H9 (cell line): ENCODE measurements around the gene CYP2S1. TPM values are rescaled to one million over a fixed set of nuclear protein-coding genes. Genes with fewer than 3 reads are reported as not detected.
"Not testable (repeated sequence)": the region's sequence is repeated elsewhere in the genome, so short reads cannot be mapped to it uniquely, and the experiment has no call there.

Experiments
- DNase-seq: peaks from one replicate; pipeline ENCODE4 v3.0.0-alpha.2; 2017
- H2AFZ ChIP-seq: one replicate; pipeline ENCODE4 v1.6.1; 2013; ENCODE audit warnings: mild to moderate bottlenecking, low read length, control low read depth, moderate library complexity
- H2AK5ac ChIP-seq: 2 replicates; pipeline ENCODE4 v1.6.1; 2013; ENCODE audit warnings: low read length, control low read depth, mixed read lengths; ENCODE audit not compliant: insufficient read length
- H2BK120ac ChIP-seq: one replicate; pipeline ENCODE4 v1.6.1; 2013; ENCODE audit warnings: low read depth, mild to moderate bottlenecking, low read length, control low read depth, inconsistent platforms; ENCODE audit not compliant: poor library complexity, severe bottlenecking
- H2BK12ac ChIP-seq: 2 replicates; pipeline ENCODE4 v1.6.1; 2013; ENCODE audit warnings: low read length, control low read depth, mixed read lengths, low read depth; ENCODE audit not compliant: insufficient read length
- H2BK15ac ChIP-seq: 2 replicates; pipeline ENCODE4 v1.6.1; 2013; ENCODE audit warnings: low read depth, low read length, control low read depth
- H2BK20ac ChIP-seq: one replicate; pipeline ENCODE4 v1.6.1; 2013; ENCODE audit warnings: low read depth, mild to moderate bottlenecking, low read length, control low read depth, inconsistent platforms; ENCODE audit not compliant: poor library complexity, severe bottlenecking
- H2BK5ac ChIP-seq: 2 replicates; pipeline ENCODE4 v1.6.1; 2013; ENCODE audit warnings: low read length, control low read depth, mixed read lengths; ENCODE audit not compliant: insufficient read length
- H3K14ac ChIP-seq: 2 replicates; pipeline ENCODE4 v1.6.1; 2013; ENCODE audit warnings: low read length, control low read depth; ENCODE audit not compliant: insufficient read depth
- H3K18ac ChIP-seq: 2 replicates; pipeline ENCODE4 v1.6.1; 2013; ENCODE audit warnings: low read depth, mild to moderate bottlenecking, mixed read lengths, low read length, control low read depth; ENCODE audit not compliant: insufficient read length
- H3K23ac ChIP-seq: 2 replicates; pipeline ENCODE4 v1.6.1; 2013; ENCODE audit warnings: low read length, control low read depth, mixed read lengths, low read depth; ENCODE audit not compliant: insufficient read length
- H3K23me2 ChIP-seq: 2 replicates; pipeline ENCODE4 v1.6.1; 2013; ENCODE audit warnings: low read depth, mild to moderate bottlenecking, mixed read lengths, low read length, control low read depth; ENCODE audit not compliant: insufficient read length, poor library complexity, severe bottlenecking
- H3K27ac ChIP-seq: 2 replicates; pipeline ENCODE4 v1.5.1; 2013; ENCODE audit warnings: low read length, control low read depth, mixed read lengths, low read depth; ENCODE audit not compliant: insufficient read length
- H3K27me3 ChIP-seq: 2 replicates; pipeline ENCODE4 v1.6.1; 2013; ENCODE audit warnings: low read length, control low read depth, inconsistent platforms; ENCODE audit not compliant: insufficient read depth
- H3K4ac ChIP-seq: 2 replicates; pipeline ENCODE4 v1.6.1; 2013; ENCODE audit warnings: low read depth, mild to moderate bottlenecking, control low read depth, inconsistent platforms, low read length, moderate library complexity
- H3K4me1 ChIP-seq: 2 replicates; pipeline ENCODE4 v1.6.1; 2013; ENCODE audit warnings: low read length, control low read depth, inconsistent platforms; ENCODE audit not compliant: insufficient read depth
- H3K4me2 ChIP-seq: 2 replicates; pipeline ENCODE4 v1.6.1; 2013; ENCODE audit warnings: low read length, control low read depth, mixed read lengths; ENCODE audit not compliant: insufficient read length, insufficient read depth
- H3K56ac ChIP-seq: 2 replicates; pipeline ENCODE4 v1.6.1; 2013; ENCODE audit warnings: low read depth, mild to moderate bottlenecking, mixed read lengths, low read length, control low read depth; ENCODE audit not compliant: insufficient read length
- H3K79me1 ChIP-seq: 2 replicates; pipeline ENCODE4 v1.6.1; 2013; ENCODE audit warnings: low read depth, mild to moderate bottlenecking, moderate library complexity, low read length, control low read depth, inconsistent platforms; ENCODE audit not compliant: insufficient read depth, poor library complexity, severe bottlenecking
- H3K79me2 ChIP-seq: 2 replicates; pipeline ENCODE4 v1.6.1; 2013; ENCODE audit warnings: low read length, control low read depth, inconsistent platforms; ENCODE audit not compliant: insufficient read depth
- H3K9ac ChIP-seq: 2 replicates; pipeline ENCODE4 v1.6.1; 2013; ENCODE audit warnings: low read length, control low read depth, mixed read lengths; ENCODE audit not compliant: insufficient read length; ENCODE audit errors: extremely low read depth
- H3K9me3 ChIP-seq: one replicate; pipeline ENCODE4 v1.6.1; 2013; ENCODE audit warnings: low read depth, low read length, inconsistent platforms; ENCODE audit not compliant: control insufficient read depth
- H3T11ph ChIP-seq: one replicate; pipeline ENCODE4 v1.6.1; 2013; ENCODE audit warnings: mild to moderate bottlenecking, low read length, control low read depth, inconsistent platforms
- H4K20me1 ChIP-seq: one replicate; pipeline ENCODE4 v1.6.1; 2013; ENCODE audit not compliant: control insufficient read depth, insufficient read length, insufficient read depth
- H4K5ac ChIP-seq: 2 replicates; pipeline ENCODE4 v1.6.1; 2013; ENCODE audit warnings: low read depth, mild to moderate bottlenecking, mixed read lengths, low read length, control low read depth; ENCODE audit not compliant: insufficient read length
- H4K8ac ChIP-seq: replicated peaks from 2 replicates; pipeline ENCODE4 v1.6.1; 2013; ENCODE audit warnings: low read length, control low read depth, mixed read lengths, low read depth; ENCODE audit not compliant: insufficient read length
- H4K91ac ChIP-seq: 2 replicates; pipeline ENCODE4 v1.6.1; 2013; ENCODE audit warnings: low read depth, mild to moderate bottlenecking, moderate library complexity, mixed read lengths, low read length, control low read depth; ENCODE audit not compliant: insufficient read length
- H3K27ac Mint-ChIP-seq, 3 experiments: 2 replicates in 2 of 3; 3 replicates in 1 of 3; pipeline ENCODE4 v1.8.0; 2020 to 2021; ENCODE audit warnings: mixed read lengths in 3 of 3, mild to moderate bottlenecking in 1 of 3, moderate library complexity in 1 of 3
- H3K27me3 Mint-ChIP-seq: 2 replicates; pipeline ENCODE4 v1.8.0; 2021; ENCODE audit warnings: low read depth, mild to moderate bottlenecking, moderate library complexity, mixed read lengths
- H3K36me3 Mint-ChIP-seq, 3 experiments: 2 replicates in 2 of 3; 3 replicates in 1 of 3; pipeline ENCODE4 v1.8.0; 2020 to 2021; ENCODE audit warnings: low read depth in 3 of 3, mixed read lengths in 3 of 3; ENCODE audit not compliant: insufficient read depth in 1 of 3
- H3K4me1 Mint-ChIP-seq, 2 experiments: 2 replicates each; pipeline ENCODE4 v1.8.0; 2020; ENCODE audit warnings: mixed read lengths in 2 of 2
- H3K4me3 Mint-ChIP-seq, 2 experiments: 2 replicates in 1 of 2; 3 replicates in 1 of 2; pipeline ENCODE4 v1.8.0; 2020 to 2021; ENCODE audit warnings: mild to moderate bottlenecking in 2 of 2, mixed read lengths in 2 of 2, moderate library complexity in 1 of 2
- H3K9me3 Mint-ChIP-seq, 2 experiments: 2 replicates in 1 of 2; 3 replicates in 1 of 2; pipeline ENCODE4 v1.8.0; 2020; ENCODE audit warnings: mild to moderate bottlenecking in 2 of 2, mixed read lengths in 2 of 2, moderate library complexity in 1 of 2
- CTCF ChIP-seq: fragments of 200-600 bp; sonication (generic); conservative IDR thresholded peaks from 3 replicates; pipeline ENCODE4 v1.8.0; 2021; ENCODE audit warnings: antibody characterized with exemption, mild to moderate bottlenecking
- WGBS: extraction: QIAGEN DNeasy Blood & Tissue Kit; methylation state at CpG from one replicate; pipeline ENCODE4 v1.1.7; 2013; ENCODE audit warnings: missing lambda C conversion rate, low lambda C conversion rate, mixed read lengths; ENCODE audit not compliant: insufficient read length; ENCODE audit errors: extremely low coverage; 5-methylcytosine and 5-hydroxymethylcytosine counted together
- total RNA-seq: library from RNA; stranded (reverse); gene quantifications from 2 replicates; pipeline ENCODE4 v1.2.1, GENCODE V29; 2021

CYP2S1 gene
- total RNA-seq, 1 experiment from 2014 or later, result 159 TPM

GRCh38 chr19:41228486-41228885 is 35.5 kb downstream of the CYP2S1 start:
- Mint-ChIP-seq H3K27me3 (peaks cover 2% of the 10 kb centered on the region; the same call in 1 of the 2 replicates), H3K4me1 (peaks cover 24 to 28% of the 10 kb centered on the region in 2 experiments), H3K36me3 (peaks cover 2 to 15% (median 8%) of the 10 kb centered on the region in 3 experiments; a peak in 5 of 7 replicates), H3K27ac (no peak overlapping the region), H3K4me3 (no peak overlapping the region), H3K9me3 (no peaks in the 10 kb centered on the region; a peak in 1 of 5 replicates)
- Histone ChIP-seq H3T11ph (no peak overlapping the region), H2AK5ac (no peak overlapping the region), H2BK120ac (no peak overlapping the region), H3K4me2 (no peak overlapping the region), H2BK12ac (no peak overlapping the region), H3K9ac (no peak overlapping the region), H3K14ac (no peak overlapping the region), H3K27ac (no peak overlapping the region), H2BK20ac (no peak overlapping the region), H3K79me2 (no peaks in the 10 kb centered on the region; the same call in 1 of the 2 replicates), H3K18ac (no peak overlapping the region), H3K23ac (no peak overlapping the region), H3K56ac (no peak overlapping the region), H3K4ac (no peak overlapping the region), H3K9me3 (no peaks in the 10 kb centered on the region), H3K4me1 (peaks cover 5% of the 10 kb centered on the region; the same call in 1 of the 2 replicates), H4K91ac (no peak overlapping the region), H2AFZ (no peak overlapping the region), H3K27me3 (no peaks in the 10 kb centered on the region), H2BK15ac (no peak overlapping the region), H4K8ac (no peak overlapping the region), H3K23me2 (peaks cover 3% of the 10 kb centered on the region), H3K79me1 (no peaks in the 10 kb centered on the region), H4K20me1 (no peaks in the 10 kb centered on the region), H2BK5ac (no peak overlapping the region), H4K5ac (no peak overlapping the region)
- WGBS, result no CpG with 5 or more reads among the region's 3 CpGs
- DNase-seq, result no peak
- TF ChIP-seq CTCF, result no peak

DNA sequence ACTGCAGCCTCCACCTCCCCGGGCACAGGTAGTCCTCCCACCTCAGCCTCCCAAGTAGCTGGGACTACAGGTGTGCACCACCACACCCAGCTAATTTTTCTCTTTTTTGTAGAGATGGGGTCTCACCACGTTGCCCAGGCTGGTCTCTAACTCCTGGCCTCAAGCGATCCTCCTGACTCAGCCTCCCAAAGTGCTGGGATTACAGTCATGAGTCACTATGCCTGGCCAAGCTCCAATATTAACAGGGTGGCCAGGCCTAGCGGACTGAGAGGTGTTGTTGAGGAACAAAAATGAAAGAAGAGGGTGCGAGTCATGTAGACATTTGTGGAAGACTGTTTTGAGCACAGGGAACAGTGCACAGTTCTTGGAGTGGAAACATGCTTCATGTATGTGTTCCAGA is 36.3 kb downstream of the CYP2S1 start:
- not testable (repeated sequence) for H3K4me1 ChIP-seq, H3K14ac ChIP-seq, H3K23me2 ChIP-seq, H4K20me1 ChIP-seq, H3K27ac Mint-ChIP-seq, H2AK5ac ChIP-seq, H3K27me3 ChIP-seq, H3K18ac ChIP-seq, H4K91ac ChIP-seq, H3K79me1 ChIP-seq, H4K8ac ChIP-seq, DNase-seq, H3K4me3 Mint-ChIP-seq, H2BK120ac ChIP-seq, H3K9me3 Mint-ChIP-seq, H3K27ac ChIP-seq, H2BK5ac ChIP-seq, H3K9ac ChIP-seq, H3K27me3 Mint-ChIP-seq, H2BK12ac ChIP-seq, H3K56ac ChIP-seq, H3K23ac ChIP-seq, H2AFZ ChIP-seq, H3T11ph ChIP-seq, H2BK15ac ChIP-seq, H3K4me2 ChIP-seq, H3K79me2 ChIP-seq, H2BK20ac ChIP-seq, H4K5ac ChIP-seq, H3K4ac ChIP-seq, H3K9me3 ChIP-seq
- H3K36me3 Mint-ChIP-seq, result peaks cover 2 to 17% (median 8%) of the 10 kb centered on the region in 3 experiments; a peak in 6 of 7 replicates
- no CpG with 5 or more reads among the region's 5 CpGs for WGBS
- H3K4me1 Mint-ChIP-seq, result peaks cover 16 to 19% of the 10 kb centered on the region in 2 experiments
